Fibroblast of mammary gland (primary cell): Measurements from ENCODE around the gene OR1E2.
"Not testable (repeated sequence)": the region's sequence is repeated elsewhere in the genome, so short reads cannot be mapped to it uniquely, and the experiment has no call there.

Experiments
- DNase-seq: peaks from one replicate; pipeline ENCODE4 v3.0.0-alpha.2; 2010; ENCODE audit warnings: low read depth
- H3K4me3 ChIP-seq: 2 replicates; pipeline ENCODE4 v1.5.1; 2011; ENCODE audit warnings: low read depth, mild to moderate bottlenecking, low read length, moderate library complexity; ENCODE audit not compliant: control insufficient read depth
- TF ChIP-seq, protein P1 (sequence below): conservative IDR thresholded peaks from 2 replicates; pipeline ENCODE4 v1.5.1; 2011; ENCODE audit warnings: low read depth, low read length, inconsistent platforms; ENCODE audit not compliant: control insufficient read depth, insufficient read depth

The OR1E2 gene

DNA sequence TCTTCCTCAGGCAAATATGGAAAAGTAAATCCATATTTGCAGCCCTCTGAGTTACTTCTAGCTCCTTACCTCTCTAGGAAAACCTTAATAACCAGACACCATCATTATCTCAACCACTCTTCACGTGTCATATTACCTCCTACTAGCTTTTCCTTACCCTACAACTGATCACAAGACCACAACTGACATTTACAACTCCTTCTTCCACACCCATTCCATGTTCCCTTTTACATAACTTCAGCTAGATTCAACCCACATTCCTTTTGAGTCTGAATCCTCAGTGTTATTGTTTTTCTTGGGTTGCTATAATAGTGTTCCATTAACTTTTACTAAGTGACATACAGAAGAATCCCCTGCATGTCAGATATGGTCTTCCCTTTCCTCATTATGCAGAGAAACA lies 4.7 kb upstream of the OR1E2 start:
- no peak for DNase-seq
- no peak overlapping the region for H3K4me3 ChIP-seq
- TF ChIP-seq, protein P1, sequence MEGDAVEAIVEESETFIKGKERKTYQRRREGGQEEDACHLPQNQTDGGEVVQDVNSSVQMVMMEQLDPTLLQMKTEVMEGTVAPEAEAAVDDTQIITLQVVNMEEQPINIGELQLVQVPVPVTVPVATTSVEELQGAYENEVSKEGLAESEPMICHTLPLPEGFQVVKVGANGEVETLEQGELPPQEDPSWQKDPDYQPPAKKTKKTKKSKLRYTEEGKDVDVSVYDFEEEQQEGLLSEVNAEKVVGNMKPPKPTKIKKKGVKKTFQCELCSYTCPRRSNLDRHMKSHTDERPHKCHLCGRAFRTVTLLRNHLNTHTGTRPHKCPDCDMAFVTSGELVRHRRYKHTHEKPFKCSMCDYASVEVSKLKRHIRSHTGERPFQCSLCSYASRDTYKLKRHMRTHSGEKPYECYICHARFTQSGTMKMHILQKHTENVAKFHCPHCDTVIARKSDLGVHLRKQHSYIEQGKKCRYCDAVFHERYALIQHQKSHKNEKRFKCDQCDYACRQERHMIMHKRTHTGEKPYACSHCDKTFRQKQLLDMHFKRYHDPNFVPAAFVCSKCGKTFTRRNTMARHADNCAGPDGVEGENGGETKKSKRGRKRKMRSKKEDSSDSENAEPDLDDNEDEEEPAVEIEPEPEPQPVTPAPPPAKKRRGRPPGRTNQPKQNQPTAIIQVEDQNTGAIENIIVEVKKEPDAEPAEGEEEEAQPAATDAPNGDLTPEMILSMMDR, result no peak

DNA sequence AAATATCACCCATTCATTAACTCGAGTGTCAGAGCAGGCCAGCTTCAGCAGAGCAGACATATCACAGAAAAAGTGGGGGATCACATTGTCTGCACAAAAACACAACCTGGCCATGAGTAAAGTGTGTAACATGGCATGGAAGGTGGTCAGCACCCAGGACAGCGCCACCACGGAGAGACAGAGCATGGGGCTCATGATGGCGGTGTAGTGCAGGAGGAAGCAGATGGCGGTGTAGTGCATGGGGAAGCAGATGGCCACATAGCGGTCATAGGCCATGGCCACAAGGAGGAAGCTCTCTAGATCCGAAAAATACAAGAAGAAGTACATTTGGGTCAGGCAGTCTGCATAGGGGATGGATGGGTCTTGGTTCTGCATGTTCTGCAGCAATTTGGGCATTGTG lies 426 bp downstream of the OR1E2 start:
- not testable (repeated sequence) for DNase-seq, H3K4me3 ChIP-seq

DNA sequence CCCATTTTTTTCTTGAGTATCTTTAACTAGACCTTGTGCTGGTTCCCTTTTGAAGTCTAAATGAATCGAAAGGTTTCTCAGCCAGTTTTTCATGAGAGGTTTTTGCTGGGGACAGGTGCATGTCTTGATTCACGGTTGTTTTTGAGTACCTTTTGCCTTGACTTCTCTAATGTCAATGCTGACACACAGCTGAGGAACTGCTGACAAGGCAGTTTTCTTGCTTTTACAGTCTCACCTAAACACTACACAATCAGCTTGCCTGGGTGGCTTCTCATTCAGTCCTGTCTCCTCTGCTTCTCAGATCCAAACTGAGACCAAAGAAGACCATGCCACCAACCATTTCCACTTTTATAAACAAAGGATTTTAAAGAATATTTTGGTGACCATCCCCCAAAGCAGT lies 15.4 kb downstream of the OR1E2 start:
- H3K4me3 ChIP-seq, result no peak overlapping the region
- DNase-seq, result no peak
- TF ChIP-seq, protein P1, result no peak

DNA sequence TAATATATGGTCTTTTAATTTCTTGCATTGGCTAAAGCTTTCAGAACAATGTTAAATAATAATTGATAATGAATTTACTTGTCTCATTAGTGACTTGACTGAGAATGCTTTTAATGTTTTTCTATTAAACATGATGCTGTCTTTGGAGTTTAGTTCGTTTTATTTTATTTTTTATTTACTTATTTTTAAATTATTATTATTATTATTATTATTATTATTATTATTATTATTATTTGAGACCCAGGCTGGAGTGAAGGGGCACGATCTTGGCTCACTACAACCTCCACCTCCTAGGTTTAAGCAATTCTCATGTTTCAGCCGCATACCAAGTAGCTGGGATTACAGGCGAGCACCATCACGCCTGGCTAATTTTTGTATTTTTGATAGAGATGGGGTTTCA lies 18.0 kb downstream of the OR1E2 start:
- TF ChIP-seq, protein P1, result no peak
- no peak overlapping the region for H3K4me3 ChIP-seq
- DNase-seq, result no peak

DNA sequence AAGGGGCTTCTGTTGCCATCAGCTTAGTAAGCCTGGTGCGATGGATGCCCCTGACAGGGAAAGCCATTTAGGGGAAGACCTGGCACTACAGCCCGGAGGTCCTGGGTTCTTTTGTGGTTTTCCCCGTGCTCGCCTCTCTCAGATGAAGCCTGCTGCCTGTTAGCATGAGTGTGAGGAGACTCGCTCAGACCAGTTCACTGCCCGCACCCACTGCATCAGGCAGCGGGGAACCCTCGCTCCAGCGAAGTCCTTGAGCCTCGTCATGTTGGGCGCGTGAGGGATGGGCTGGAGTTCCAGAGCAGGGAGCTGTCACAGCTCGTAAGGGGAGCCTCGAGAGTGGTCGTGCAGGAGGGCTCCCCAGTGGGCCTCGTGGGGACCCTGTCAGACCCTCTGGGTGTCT lies 21.4 kb downstream of the OR1E2 start:
- H3K4me3 ChIP-seq, result not testable (repeated sequence)

DNA sequence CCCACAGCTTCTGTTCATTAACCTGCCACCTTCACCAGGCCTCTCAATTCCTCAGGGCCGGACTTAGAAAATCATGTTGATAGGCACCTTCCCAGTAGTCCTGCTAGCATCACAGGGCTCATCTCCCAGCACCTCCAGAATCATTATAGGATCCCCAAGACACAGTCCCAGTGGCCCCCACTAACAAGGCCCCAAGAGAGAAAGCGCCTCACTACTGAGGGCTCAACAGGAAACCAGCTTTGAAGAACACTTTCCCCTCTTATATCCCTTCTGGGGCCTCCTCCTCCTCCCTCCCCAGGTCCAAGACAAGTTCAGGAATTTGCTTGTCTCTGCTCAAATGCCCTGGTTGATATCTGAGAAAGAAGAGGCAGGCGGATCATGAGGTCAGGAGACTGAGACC lies 22.6 kb downstream of the OR1E2 start, which contains the start of gene OR3A3:
TSS of gene OR3A3 (plus strand) at position 301 of the 400 bp plus-strand sequence.
- H3K4me3 ChIP-seq, result no peak within 1 kb of the TSS
- TF ChIP-seq, protein P1, result no peak
- no peak for DNase-seq

More for the DNA sequence above, 21.4 kb downstream of the OR1E2 start:
- DNase-seq, result not testable (repeated sequence)

DNA sequence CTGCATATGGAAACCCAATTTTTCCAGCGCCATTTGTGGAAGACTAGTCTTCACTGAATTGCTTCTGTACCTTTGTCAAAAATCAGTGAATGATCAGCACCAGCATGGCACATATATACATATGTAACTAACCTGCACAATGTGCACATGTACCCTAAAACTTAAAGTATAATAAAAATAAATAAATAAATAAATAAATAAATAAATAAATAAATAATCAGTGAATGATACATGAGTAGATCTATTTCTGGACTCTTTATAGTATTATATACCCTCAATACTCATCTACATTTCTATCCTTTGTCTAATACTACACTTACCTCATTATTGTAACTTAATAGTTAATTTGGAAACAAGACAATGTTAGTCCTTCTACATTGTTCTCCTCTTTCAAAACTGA lies 29.8 kb downstream of the OR1E2 start:
- not testable (repeated sequence) for DNase-seq, H3K4me3 ChIP-seq

DNA sequence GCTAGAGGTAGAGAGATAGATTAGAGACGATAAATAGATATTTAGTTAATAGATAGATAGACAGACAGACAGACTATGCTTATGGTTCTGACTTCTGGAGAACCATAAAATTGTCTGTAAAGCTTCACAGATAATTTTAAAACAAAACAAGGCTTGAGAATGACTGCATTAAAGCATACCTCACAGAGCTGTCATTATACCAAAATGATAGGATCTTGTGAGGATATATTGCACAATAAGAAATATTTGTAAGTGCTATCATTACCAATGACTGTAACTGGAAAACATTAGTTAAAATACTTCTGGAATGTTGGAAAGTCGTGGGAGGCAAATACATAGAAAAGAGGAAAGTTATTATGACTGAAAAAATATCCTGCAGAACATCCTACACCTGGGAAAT lies 31.9 kb downstream of the OR1E2 start:
- no peak for DNase-seq
- H3K4me3 ChIP-seq, result no peak overlapping the region
- TF ChIP-seq, protein P1, result no peak

DNA sequence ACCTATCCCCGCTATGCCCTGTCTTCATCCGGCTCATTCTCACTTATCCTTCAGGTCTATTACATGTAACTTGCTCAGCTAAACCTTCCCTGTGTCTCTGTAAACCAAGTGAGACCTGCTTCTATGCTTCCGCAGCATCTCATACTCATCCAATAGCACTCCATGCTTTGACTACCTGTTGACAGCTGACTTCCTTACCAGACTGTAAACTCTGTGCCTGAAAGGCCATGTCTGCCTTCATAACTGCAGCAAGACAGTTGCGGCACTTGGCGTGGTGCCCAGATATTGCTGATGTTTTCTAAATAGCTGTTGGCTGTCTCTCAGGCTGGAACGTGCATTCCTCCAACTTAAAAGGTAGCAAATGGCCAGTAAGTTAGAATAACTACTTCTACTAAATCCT lies 33.6 kb downstream of the OR1E2 start:
- no peak overlapping the region for H3K4me3 ChIP-seq
- TF ChIP-seq, protein P1, result no peak
- DNase-seq, result no peak
